ENCODE data around the gene HPSE2.
A peak's percentile ranks its signal among the peaks of the same experiment; 100 is the strongest.
"Not testable (repeated sequence)": the region's sequence is repeated elsewhere in the genome, so short reads cannot be mapped to it uniquely, and the experiment has no call there.

The HPSE2 gene

DNA sequence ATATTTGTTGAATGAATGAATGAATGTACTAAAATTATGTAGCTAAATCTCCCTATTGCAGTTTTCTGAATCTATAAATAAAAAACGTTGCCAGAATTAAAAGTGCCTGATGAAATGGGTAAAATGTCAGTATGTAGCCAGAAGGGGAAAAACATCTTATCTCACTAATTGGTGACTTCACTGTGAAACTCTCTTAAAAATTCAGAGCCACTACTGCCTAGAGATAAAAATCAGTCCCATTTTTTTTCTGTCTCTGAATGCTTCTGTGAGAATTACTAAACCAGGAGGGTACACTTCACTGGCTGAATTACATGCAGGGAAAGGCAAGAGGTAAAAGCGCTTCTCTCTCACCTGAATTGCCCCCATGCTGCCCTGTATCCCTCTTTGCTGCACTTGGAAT, 719.3 kb downstream of the HPSE2 start:
- 100% methylated on average over 1 of the region's 2 CpGs for WGBS (ENCODE audit: insufficient coverage)
- ChIA-PET CTCF (no interaction called here), POLR2A (interaction anchor here (0.7 kb wide), 1 partner anchor 9 kb away, joined by 3 read pairs; no protein-coding TSS in a partner anchor)
- H3K4me3 ChIP-seq (ENCODE audit: control insufficient read depth in 1 of 7, extremely low read depth in 1 of 7, insufficient read depth in 4 of 7, low read depth in 2 of 7, low read length in 6 of 7) = no peak overlapping the region
- no peaks in the 10 kb centered on the region for H3K36me3 ChIP-seq (ENCODE audit: control insufficient read depth in 4 of 4, insufficient read depth in 4 of 4, low read length in 3 of 4)
- no peak for DNase-seq
- H3K4me1 ChIP-seq (ENCODE audit: control extremely low read depth in 1 of 4, control insufficient read depth in 4 of 4, insufficient read depth in 4 of 4, low read length in 3 of 4) = no peaks in the 10 kb centered on the region
- peaks cover 0 to 6% (median 0%) of the 10 kb centered on the region in 5 experiments for H3K9me3 ChIP-seq (ENCODE audit: control extremely low read depth in 1 of 5, control insufficient read depth in 4 of 5, insufficient read depth in 2 of 5, low read depth in 1 of 5, low read length in 4 of 5)
- H3K27me3 ChIP-seq (replicated peaks in 2 of 5; ENCODE audit: control insufficient read depth in 4 of 5, insufficient read depth in 5 of 5, low read length in 4 of 5) = peaks cover 0 to 4% (median 0%) of the 10 kb centered on the region in 5 experiments
- no peak overlapping the region for H3K27ac ChIP-seq (ENCODE audit: insufficient read depth in 1 of 2, low read depth in 1 of 2, low read length in 2 of 2, poor library complexity in 1 of 2, severe bottlenecking in 2 of 2)

DNA sequence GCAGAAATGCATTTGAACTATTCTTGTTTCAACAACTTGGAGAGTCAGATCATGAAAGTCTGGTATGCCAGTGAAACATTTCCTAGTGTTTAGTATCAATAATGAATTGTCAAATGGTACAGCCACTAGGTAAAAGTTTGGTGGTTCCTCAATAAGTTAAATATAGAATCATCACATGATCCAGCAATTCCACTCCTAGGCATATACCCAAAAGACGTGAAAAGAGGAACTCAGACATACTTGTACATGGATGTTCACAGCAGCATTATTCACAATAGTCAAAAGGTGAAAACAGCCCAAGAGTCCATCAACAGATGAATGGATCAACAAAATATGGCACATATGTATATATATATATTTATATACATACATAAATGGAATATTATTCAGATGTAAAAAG, 721.9 kb downstream of the HPSE2 start:
- H3K9me3 ChIP-seq (ENCODE audit: control extremely low read depth in 1 of 5, control insufficient read depth in 4 of 5, insufficient read depth in 2 of 5, low read depth in 1 of 5, low read length in 4 of 5) = peaks cover 0 to 6% (median 0%) of the 10 kb centered on the region in 5 experiments
- H3K4me1 ChIP-seq (ENCODE audit: control extremely low read depth in 1 of 4, control insufficient read depth in 4 of 4, insufficient read depth in 4 of 4, low read length in 3 of 4) = no peaks in the 10 kb centered on the region
- WGBS (ENCODE audit: insufficient coverage) = no CpG with 5 or more reads among the region's 1 CpG
- ChIA-PET CTCF (no interaction called here), POLR2A (no interaction called here)
- peaks cover 0 to 7% (median 0%) of the 10 kb centered on the region in 5 experiments for H3K27me3 ChIP-seq (replicated peaks in 2 of 5; ENCODE audit: control insufficient read depth in 4 of 5, insufficient read depth in 5 of 5, low read length in 4 of 5)
- H3K4me3 ChIP-seq (ENCODE audit: control insufficient read depth in 1 of 7, extremely low read depth in 1 of 7, insufficient read depth in 4 of 7, low read depth in 2 of 7, low read length in 6 of 7) = no peak overlapping the region
- H3K36me3 ChIP-seq (ENCODE audit: control insufficient read depth in 4 of 4, insufficient read depth in 4 of 4, low read length in 3 of 4) = no peaks in the 10 kb centered on the region
- peak in 2 of 3 donors; percentile 2 to 16 for DNase-seq
- no peak overlapping the region for H3K27ac ChIP-seq (ENCODE audit: insufficient read depth in 1 of 2, low read depth in 1 of 2, low read length in 2 of 2, poor library complexity in 1 of 2, severe bottlenecking in 2 of 2)

GRCh38 chr10:98511876-98512275, 723.8 kb downstream of the HPSE2 start:
- Histone ChIP-seq H3K27me3 (replicated peaks in 2 of 5; ENCODE audit: control insufficient read depth in 4 of 5, insufficient read depth in 5 of 5, low read length in 4 of 5) (peaks cover 0 to 8% (median 0%) of the 10 kb centered on the region in 5 experiments), H3K4me3 (ENCODE audit: control insufficient read depth in 1 of 7, extremely low read depth in 1 of 7, insufficient read depth in 4 of 7, low read depth in 2 of 7, low read length in 6 of 7) (no peak overlapping the region), H3K4me1 (ENCODE audit: control extremely low read depth in 1 of 4, control insufficient read depth in 4 of 4, insufficient read depth in 4 of 4, low read length in 3 of 4) (no peaks in the 10 kb centered on the region), H3K36me3 (ENCODE audit: control insufficient read depth in 4 of 4, insufficient read depth in 4 of 4, low read length in 3 of 4) (no peaks in the 10 kb centered on the region), H3K27ac (ENCODE audit: insufficient read depth in 1 of 2, low read depth in 1 of 2, low read length in 2 of 2, poor library complexity in 1 of 2, severe bottlenecking in 2 of 2) (no peak overlapping the region), H3K9me3 (ENCODE audit: control extremely low read depth in 1 of 5, control insufficient read depth in 4 of 5, insufficient read depth in 2 of 5, low read depth in 1 of 5, low read length in 4 of 5) (peaks cover 0 to 6% (median 0%) of the 10 kb centered on the region in 5 experiments)
- no peak for DNase-seq
- ChIA-PET CTCF (interaction anchor here (0.9 kb wide), 1 partner anchor 11 kb away, joined by 4 read pairs; no protein-coding TSS in a partner anchor), POLR2A (no interaction called here)
- no CpG with 5 or more reads among the region's 1 CpG for WGBS (ENCODE audit: insufficient coverage)

- peaks cover 0 to 8% (median 4%) of the 10 kb centered on the region in 5 experiments for H3K27me3 ChIP-seq (replicated peaks in 2 of 5; ENCODE audit: control insufficient read depth in 4 of 5, insufficient read depth in 5 of 5, low read length in 4 of 5)
- POLR2A ChIA-PET = interaction anchor here (0.7 kb wide), 1 partner anchor 14 kb away, joined by 3 read pairs; no protein-coding TSS in a partner anchor
- H3K27ac ChIP-seq (ENCODE audit: insufficient read depth in 1 of 2, low read depth in 1 of 2, low read length in 2 of 2, poor library complexity in 1 of 2, severe bottlenecking in 2 of 2) = no peak overlapping the region
- peaks cover 0 to 6% (median 0%) of the 10 kb centered on the region in 5 experiments for H3K9me3 ChIP-seq (ENCODE audit: control extremely low read depth in 1 of 5, control insufficient read depth in 4 of 5, insufficient read depth in 2 of 5, low read depth in 1 of 5, low read length in 4 of 5)
- no peak for DNase-seq
- no peak overlapping the region for H3K4me3 ChIP-seq (ENCODE audit: control insufficient read depth in 1 of 7, extremely low read depth in 1 of 7, insufficient read depth in 4 of 7, low read depth in 2 of 7, low read length in 6 of 7)
- H3K36me3 ChIP-seq (ENCODE audit: control insufficient read depth in 4 of 4, insufficient read depth in 4 of 4, low read length in 3 of 4) = no peaks in the 10 kb centered on the region
- whole genome bisulfite sequencing (ENCODE audit: insufficient coverage) = 100% methylated on average over 3 of the region's 4 CpGs
- CTCF ChIA-PET = no interaction called here
- no peaks in the 10 kb centered on the region for H3K4me1 ChIP-seq (ENCODE audit: control extremely low read depth in 1 of 4, control insufficient read depth in 4 of 4, insufficient read depth in 4 of 4, low read length in 3 of 4)
These were observed 725.1 kb downstream of the HPSE2 start for GRCh38 chr10:98510412-98510995.

GRCh38 chr10:98509745-98510144, 725.9 kb downstream of the HPSE2 start:
- POLR2A ChIA-PET = no interaction called here
- Histone ChIP-seq H3K4me1 (ENCODE audit: control extremely low read depth in 1 of 4, control insufficient read depth in 4 of 4, insufficient read depth in 4 of 4, low read length in 3 of 4) (no peaks in the 10 kb centered on the region), H3K36me3 (ENCODE audit: control insufficient read depth in 4 of 4, insufficient read depth in 4 of 4, low read length in 3 of 4) (no peaks in the 10 kb centered on the region), H3K27me3 (replicated peaks in 2 of 5; ENCODE audit: control insufficient read depth in 4 of 5, insufficient read depth in 5 of 5, low read length in 4 of 5) (peaks cover 0 to 7% (median 4%) of the 10 kb centered on the region in 5 experiments), H3K9me3 (ENCODE audit: control extremely low read depth in 1 of 5, control insufficient read depth in 4 of 5, insufficient read depth in 2 of 5, low read depth in 1 of 5, low read length in 4 of 5) (peaks cover 0 to 6% (median 0%) of the 10 kb centered on the region in 5 experiments), H3K27ac (ENCODE audit: insufficient read depth in 1 of 2, low read depth in 1 of 2, low read length in 2 of 2, poor library complexity in 1 of 2, severe bottlenecking in 2 of 2) (no peak overlapping the region), H3K4me3 (ENCODE audit: control insufficient read depth in 1 of 7, extremely low read depth in 1 of 7, insufficient read depth in 4 of 7, low read depth in 2 of 7, low read length in 6 of 7) (no peak overlapping the region)
- WGBS (ENCODE audit: insufficient coverage) = 96% methylated on average over 6 of the region's 7 CpGs
- CTCF ChIA-PET = no interaction called here
- no peak for DNase-seq

- CTCF ChIA-PET; H3K9me3 ChIP-seq (ENCODE audit: control extremely low read depth in 1 of 5, control insufficient read depth in 4 of 5, insufficient read depth in 2 of 5, low read depth in 1 of 5, low read length in 4 of 5); POLR2A ChIA-PET; H3K27me3 ChIP-seq (replicated peaks in 2 of 5; ENCODE audit: control insufficient read depth in 4 of 5, insufficient read depth in 5 of 5, low read length in 4 of 5); H3K36me3 ChIP-seq (ENCODE audit: control insufficient read depth in 4 of 4, insufficient read depth in 4 of 4, low read length in 3 of 4); DNase-seq; H3K4me3 ChIP-seq (ENCODE audit: control insufficient read depth in 1 of 7, extremely low read depth in 1 of 7, insufficient read depth in 4 of 7, low read depth in 2 of 7, low read length in 6 of 7); H3K4me1 ChIP-seq (ENCODE audit: control extremely low read depth in 1 of 4, control insufficient read depth in 4 of 4, insufficient read depth in 4 of 4, low read length in 3 of 4); H3K27ac ChIP-seq (ENCODE audit: insufficient read depth in 1 of 2, low read depth in 1 of 2, low read length in 2 of 2, poor library complexity in 1 of 2, severe bottlenecking in 2 of 2): not testable (repeated sequence)
- no CpG with 5 or more reads among the region's 2 CpGs for WGBS (ENCODE audit: insufficient coverage)
These were observed 733.1 kb downstream of the HPSE2 start for GRCh38 chr10:98502535-98502934.

DNA sequence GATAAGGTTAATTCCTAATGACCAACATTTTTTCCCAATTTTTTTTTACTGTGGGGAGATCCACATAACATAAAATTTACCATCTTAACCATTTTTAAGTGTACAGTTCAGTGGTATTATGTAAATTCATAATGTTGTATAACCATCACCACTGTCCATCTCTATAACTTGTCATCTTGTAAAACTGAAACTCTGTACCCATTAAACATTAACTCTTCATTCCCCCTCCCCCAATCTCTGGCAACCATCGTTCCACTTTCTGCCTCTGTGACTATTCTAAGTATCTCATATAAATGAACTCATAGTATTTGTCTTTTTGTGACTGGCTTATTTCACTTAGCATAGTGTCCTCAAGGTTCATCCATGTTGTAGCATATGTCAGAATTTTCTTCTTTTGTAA, 742.9 kb downstream of the HPSE2 start:
- WGBS (ENCODE audit: insufficient coverage) = no CpG with 5 or more reads among the region's 1 CpG
- Histone ChIP-seq H3K4me1 (ENCODE audit: control extremely low read depth in 1 of 4, control insufficient read depth in 4 of 4, insufficient read depth in 4 of 4, low read length in 3 of 4) (peaks cover 0 to 4% (median 0%) of the 10 kb centered on the region in 4 experiments), H3K27ac (ENCODE audit: insufficient read depth in 1 of 2, low read depth in 1 of 2, low read length in 2 of 2, poor library complexity in 1 of 2, severe bottlenecking in 2 of 2) (no peak overlapping the region), H3K9me3 (ENCODE audit: control extremely low read depth in 1 of 5, control insufficient read depth in 4 of 5, insufficient read depth in 2 of 5, low read depth in 1 of 5, low read length in 4 of 5) (peaks cover 0 to 14% (median 2%) of the 10 kb centered on the region in 5 experiments), H3K4me3 (ENCODE audit: control insufficient read depth in 1 of 7, extremely low read depth in 1 of 7, insufficient read depth in 4 of 7, low read depth in 2 of 7, low read length in 6 of 7) (no peak overlapping the region), H3K27me3 (replicated peaks in 2 of 5; ENCODE audit: control insufficient read depth in 4 of 5, insufficient read depth in 5 of 5, low read length in 4 of 5) (no peaks in the 10 kb centered on the region), H3K36me3 (ENCODE audit: control insufficient read depth in 4 of 4, insufficient read depth in 4 of 4, low read length in 3 of 4) (no peaks in the 10 kb centered on the region)
- ChIA-PET CTCF (no interaction called here), POLR2A (no interaction called here)
- DNase-seq = no peak
